Measurements from ENCODE around the gene B3GNT8.
"Not testable (repeated sequence)": the region's sequence is repeated elsewhere in the genome, so short reads cannot be mapped to it uniquely, and the experiment has no call there.

Gene B3GNT8

DNA sequence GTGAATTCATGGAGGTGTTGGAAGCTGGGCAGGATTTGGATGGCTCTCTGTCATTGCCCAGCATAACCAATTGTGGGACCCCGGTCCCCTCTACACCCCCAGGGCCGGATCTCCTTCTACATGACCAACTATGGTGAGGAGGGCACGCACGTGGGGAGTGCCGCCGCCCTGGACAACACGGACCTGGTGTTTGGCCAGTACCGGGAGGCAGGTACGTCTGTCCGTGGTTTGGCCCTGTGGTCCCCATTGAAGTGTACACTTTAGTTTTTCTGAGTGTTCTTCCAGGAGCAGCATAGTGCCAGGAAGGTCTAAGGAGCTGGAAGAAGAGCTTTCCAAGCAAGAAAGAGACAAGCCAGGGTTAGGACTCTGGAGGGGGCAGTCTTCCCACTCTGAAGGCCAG lies 13.2 kb downstream of the B3GNT8 start:
- no peak for DNase-seq

DNA sequence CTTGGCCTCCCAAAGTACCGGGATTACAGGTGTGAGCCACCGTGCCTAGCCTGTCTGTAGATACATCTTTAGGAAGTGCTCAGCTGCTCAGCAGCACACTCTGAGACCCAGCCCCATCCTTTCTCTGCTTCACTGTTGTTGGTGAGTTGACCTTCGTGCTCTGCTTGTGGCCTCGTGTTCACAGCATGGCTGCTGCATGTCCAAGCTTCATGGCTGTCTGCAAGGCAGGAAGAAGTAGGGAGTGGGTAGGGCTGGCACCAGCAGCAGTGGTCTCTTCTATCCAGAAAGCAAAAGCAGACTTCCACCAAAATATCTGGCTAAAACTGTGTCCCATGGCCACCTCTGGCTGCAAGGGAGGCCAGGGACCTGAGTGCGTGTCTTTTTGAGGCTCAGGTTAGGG lies 14.2 kb downstream of the B3GNT8 start:
- no peak for DNase-seq

DNA sequence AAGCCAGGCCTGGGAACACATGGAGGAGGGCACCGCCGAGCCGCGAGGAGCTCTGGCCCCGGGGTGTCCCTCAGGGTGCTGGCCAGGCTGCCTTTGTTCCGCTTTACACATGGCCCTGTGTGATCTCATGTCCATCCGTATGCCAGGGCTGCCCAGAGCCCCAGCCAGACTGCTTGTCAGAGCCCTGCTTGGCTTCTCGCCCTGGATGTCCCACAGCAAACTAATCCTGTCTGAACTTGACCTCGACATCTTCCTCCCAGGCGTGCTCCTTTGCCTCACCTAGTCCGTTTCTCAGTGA lies 15.3 kb downstream of the B3GNT8 start:
- no peak for DNase-seq

DNA sequence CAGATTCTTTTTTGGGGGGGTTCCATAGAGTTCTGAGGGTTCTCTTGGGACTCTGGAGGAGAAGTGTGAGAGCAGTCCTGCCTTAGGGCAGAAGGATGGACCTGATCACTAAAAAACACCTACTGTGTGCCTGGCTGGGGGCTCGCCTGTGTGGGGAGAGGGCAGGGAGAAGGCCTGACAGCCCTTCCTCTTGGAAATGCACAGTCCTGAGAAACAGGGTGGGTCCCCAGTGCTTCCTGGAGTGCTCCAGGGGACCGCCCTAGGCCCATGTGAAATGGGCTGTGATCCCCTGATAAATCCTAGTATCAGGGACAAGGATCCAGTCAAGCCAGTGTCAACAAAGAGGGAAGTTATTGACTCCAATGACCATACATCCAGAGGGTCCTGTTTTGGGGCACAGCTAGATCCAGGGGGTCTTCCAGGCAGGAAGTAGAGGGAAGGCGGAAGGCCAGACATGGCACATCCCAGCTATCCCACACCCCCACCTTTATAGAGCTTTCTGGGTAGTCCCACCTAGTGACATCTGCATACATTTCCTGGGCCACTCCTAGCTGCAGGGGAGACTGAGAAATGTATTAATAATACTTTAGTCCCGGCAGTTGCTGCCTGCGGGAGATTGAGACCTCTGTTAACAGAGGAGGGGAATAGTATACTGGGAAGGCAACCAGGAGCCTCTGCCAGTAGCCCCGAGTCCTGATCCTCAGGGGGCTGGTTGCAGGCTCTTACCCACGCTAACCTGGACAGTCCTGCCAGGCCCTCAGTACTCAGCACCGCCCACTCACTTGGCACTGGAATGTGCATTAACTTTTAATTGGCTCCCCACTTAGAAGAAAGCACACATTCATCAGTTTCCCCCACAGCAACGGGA lies 15.8 kb downstream of the B3GNT8 start:
- no peak for DNase-seq

DNA sequence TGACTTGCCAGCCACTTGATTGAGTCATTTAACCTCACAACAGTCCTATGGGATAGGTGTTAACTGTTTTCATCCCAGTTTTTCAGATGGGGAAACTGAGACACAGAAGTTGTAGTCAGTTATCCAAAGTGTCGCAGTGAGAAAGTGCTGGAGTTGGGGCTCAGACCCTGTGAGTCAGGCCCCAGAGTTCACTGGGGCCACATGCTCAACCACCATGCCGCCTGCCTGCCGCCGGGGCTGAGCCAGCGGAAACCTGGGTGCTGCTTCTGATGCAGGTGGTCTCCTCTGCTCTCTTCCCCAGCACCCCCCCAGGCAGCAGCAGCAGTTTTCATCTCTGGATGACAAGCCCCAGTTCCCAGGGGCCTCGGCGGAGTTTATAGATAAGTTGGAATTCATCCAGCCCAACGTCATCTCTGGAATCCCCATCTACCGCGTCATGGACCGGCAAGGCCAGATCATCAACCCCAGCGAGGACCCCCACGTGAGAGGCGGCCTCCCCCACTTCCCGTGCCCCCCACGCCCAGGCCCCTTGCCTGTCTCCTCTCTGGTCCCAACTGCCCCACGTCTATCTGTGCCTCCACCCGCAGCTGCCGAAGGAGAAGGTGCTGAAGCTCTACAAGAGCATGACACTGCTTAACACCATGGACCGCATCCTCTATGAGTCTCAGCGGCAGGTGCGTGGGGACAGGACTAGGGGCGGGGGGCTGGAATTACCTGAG lies 16.7 kb downstream of the B3GNT8 start:
- no peak for DNase-seq

DNA sequence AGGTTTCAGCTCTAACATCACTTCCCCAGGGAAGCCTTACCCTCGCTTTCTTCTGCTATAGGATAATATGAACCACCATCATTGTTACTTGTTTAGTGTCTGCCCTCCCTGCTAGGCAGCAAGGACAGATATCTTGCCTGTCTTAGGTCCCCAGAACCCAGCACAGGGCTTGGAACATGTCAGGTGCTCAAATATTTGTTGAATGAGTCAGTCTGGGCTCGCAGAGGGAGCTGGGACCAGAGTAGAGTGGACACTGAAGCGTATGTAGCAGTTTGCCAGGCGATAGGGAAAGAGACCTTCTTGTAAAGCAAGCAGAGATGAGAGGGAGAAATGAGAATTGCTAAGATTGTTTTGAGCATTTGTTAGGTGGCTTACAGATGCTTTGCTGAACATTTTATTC lies 17.9 kb downstream of the B3GNT8 start:
- no peak for DNase-seq

DNA sequence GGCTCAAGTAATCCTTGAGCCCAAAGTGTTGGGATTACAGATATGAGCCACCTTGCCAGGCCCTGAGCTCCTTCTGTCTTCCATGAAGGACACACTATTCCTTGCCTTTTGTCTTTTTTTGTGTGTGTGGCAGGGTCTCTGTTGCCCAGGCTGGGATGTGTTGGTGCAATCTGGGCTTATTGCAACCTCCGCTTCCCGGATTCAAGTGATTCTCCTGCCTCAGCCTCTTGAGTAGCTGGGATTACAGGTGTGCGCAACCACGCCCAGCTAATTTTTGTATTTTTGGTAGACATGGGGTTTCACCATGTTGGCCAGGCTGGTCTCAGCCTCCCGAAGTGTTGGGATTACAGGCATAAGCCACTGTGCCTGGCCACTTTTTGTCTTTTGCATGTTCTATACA lies 18.3 kb downstream of the B3GNT8 start:
- not testable (repeated sequence) for DNase-seq

DNA sequence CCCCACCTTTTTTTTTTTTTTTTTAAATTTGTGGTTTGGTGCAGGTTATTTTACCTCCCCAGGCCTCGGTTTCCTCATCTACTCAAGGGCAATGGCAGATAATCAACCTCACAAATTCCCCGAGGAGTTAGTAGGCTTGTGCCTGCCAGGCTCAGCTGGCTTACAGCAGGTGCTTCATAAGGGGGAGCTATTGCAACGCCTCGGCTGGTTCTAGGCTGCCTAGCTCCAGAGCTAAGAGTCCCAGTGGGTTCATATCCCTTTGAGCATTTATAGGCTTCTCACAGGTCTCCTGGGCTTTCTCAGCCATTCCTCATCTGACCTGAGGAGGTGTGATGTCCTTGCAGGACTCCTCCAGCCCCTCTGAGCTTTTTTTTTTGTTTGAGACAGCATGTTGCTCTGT lies 18.9 kb downstream of the B3GNT8 start:
- no peak for DNase-seq

DNA sequence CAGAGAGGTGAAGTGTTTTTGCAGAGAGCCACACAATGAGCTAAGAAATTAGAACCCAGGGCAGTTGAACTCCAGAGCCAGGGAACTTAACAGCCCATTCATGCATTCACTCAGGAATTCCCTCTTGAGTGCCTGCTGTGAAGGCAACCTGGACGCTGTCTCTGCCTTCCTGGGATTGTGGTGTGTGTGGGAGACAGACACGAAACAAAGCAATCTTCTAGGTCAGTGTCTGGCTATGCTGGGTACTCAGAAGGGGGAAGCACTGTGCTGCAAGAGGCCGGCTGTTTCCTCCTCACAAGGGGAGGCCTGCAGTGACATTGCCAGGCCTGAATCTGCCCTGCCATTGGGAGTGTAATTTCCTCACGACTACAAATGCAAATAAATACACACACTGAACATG lies 19.9 kb downstream of the B3GNT8 start:
- no peak for DNase-seq

DNA sequence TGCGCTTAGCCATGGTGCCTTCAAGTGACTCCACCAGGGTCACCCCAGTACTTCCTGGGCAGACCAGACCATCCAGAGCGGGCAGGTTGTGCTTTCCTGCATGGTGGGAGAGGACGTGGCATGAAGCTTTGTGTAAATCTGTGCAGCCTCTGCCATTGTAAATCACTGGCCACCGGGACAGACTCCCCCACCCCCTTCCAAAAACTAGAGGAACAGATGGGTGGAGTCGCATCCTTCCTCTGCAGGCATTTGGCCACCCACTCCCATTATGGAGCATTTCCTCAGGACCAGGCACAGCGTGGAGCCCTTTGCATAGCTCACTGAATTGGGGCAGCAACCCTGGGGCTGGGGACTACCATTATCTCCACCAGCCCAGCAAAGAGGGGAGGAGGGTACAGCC lies 21.4 kb downstream of the B3GNT8 start:
- DNase-seq, result no peak

DNA sequence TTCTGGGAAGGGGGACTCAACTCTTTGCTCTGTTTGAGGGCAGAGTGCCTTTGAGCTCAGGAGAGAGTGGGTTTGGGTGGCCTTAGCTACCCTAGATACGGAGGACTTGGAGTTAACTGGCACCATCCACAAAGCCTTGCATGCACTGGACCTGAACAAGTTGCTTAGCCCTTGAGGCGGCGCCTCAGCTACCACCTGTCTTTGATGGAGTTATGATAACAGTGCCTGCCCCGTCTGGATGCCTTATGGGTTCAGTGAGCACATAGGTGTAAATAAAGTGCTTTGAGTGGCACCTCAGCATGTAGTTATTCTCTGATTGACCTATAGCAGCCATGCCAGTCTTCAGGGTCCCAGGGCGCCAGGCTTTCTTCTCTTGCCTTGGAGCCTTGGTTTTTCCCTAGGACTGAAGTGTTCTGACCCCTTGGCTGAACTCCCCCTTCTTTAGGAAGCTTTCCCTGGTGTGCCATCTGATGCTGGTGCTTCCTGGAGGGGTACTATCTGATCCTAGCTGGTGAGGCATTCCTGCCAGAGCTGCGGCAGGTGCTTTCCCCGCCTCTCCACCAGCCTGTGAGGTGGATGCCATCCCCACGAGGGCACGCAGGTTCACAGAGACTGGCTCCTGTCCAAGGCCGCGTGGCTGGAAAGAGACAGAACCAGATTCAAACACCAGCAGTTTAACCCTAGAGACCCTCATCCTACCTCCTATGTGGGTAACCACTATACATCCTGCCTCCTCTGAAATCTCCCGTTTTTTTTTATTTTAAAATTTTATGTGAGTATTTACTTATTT lies 23.8 kb downstream of the B3GNT8 start:
- no peak for DNase-seq

DNA sequence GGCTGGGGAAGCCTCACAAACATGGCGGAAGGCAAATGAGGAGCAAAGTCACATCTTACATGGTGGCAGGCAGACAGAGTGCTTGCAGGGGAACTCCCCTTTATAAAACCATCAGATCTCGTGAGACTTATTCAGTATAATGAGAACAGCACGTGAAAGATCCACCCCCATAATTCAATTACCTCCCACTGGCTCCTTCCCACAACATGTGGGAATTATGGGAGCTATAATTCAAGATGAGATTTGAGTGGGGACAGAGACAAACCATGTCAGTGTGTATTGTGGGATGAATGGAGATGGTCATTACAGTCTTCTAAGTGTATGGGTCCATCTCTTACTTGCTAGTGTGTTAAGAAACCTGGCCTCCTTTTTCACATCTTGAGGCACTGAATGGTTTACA lies 25.2 kb downstream of the B3GNT8 start:
- no peak for DNase-seq

DNA sequence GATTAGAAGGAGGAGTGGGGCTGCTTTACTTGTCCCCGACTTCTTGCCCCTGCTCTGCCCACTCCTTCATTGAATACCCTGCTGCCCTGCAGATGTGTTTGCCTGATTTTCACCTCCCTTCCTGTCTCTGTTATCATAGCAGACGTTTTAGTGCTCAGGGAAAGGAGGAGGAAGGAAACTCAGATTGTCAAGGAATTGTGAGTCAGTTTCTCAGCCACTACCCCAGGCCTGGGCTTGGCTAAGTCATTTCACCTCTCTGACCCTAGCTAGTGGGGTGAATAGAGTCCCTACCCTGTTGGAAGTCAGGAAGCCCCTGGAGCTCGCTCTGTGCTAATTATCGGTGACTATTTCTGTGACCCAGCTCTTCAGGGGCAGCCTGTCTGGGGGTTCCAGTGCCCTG lies 25.7 kb downstream of the B3GNT8 start:
- no peak for DNase-seq

DNA sequence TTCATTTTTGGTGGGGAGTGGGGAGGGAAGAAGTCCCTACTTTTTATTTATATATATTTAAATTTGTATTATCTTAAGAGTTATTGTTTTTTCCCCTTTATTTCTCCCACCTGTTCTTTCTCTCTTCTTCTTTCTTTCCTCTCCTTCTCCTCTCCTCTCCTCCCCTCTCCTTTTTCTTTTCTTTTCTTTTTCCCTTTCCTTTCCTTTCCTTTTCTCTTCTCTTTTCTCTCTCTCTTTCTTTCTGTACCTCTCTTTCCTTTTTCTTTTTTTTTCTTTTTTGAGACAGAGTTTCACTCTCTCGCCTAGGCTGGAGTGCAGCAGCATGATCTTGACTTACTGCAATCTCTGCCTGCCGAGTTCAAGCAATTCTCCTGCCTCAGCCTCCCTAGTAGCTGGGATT lies 27.6 kb downstream of the B3GNT8 start:
- DNase-seq, result no peak

DNA sequence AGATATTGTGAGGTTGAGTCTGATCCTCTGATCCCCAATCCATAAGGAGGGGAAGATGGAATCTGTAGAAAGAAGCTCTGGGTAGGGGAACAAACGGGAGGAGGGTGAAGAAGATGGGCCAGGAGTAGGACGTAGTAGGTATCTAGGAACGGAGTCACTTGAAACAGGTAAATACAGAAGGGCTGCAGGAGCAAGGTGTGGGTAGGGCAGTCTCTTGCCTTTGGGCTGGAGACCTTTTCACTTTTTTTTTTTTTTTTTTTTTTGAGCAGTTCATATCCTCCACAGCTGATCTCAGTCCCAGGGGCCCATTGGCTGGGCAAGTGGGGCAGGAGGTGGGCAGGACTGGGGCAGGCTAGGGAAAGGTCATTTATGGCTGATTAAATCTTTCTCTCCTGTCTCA lies 28.1 kb downstream of the B3GNT8 start:
- no peak for DNase-seq

DNA sequence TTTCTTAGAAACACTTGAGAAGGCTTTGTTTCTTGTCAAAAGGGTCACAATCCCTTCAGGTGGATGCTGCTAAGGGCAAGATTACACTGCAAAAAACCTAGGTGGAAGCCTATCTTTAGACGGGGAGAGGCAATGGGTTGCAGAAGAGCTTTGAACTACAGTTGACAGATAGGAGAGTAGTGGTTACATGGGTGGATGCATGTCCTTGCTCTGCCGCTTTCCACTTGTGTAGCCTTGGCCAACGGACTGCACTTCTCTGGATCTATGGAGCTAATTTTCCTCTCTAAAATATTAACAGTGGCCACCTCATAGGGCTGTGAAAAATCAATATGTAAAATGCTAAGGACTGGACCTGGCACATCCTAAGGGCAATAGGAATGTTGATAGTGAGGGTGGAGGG lies 28.6 kb downstream of the B3GNT8 start:
- DNase-seq, result no peak

DNA sequence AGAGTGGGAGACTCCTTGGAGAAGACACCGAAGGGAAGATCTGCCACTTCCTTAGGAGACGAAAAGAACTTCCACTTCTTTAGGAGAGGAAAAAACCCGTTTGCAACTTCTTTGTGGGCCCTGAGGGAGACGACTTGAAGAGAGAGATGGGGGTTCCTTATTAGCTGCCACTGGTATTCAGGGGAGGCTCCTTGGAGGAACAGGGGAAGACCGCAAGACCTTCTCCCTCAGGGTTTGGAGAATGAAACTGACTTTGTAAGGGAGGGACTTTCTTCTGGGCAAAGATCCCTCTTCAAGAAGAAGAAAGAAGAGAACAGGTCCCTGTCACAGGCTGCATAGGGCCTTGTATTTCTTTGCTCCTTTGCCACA lies 29.1 kb downstream of the B3GNT8 start:
- no peak for DNase-seq

DNA sequence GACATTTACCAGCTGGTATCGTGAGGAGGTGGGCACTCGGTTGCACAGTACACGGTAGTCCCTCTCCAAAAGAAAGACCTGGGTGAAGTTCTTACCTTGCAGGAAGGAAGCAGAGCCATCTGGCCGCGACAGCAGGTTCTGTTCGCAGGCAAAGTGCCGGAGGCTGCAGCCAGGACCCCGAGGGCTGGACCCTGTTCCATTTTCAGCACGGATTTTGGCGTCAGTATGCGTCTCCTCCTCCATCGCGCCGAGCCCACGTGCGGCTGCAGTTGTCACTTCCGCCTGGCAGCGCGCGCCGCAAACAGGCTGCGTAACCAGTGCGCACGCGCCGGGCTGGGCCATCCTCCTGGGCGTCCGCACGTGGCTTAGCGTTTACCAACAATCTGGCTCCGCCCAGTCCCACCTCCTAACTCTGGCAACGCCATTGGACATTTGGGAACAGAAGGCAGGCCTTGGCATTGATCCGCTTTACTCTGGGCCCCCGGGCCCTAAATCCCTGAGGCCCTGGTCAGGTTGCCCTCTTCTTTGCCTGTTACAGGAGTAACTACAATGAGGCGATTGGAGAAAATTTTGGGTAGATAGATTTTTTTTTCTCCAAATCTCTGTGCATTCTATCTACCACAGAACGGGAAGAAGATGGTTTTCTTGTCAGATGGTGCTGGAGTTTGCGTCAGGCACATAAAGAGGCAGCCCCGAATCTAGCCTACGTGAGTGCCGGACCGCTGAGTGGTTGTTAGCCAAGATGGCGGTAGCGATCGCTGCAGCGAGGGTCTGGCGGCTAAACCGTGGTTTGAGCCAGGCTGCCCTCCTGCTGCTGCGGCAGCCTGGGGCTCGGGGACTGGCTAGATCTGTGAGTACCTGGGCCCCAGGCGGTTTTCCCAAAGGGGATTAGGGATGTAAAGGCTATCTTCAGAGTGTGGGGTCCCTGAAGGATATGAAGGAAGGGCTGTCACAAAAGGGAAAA lies 29.8 kb downstream of the B3GNT8 start, which contains the start of the genes BCKDHA and EXOSC5:
BCKDHA (plus strand) TSS at position 733 of the 964 bp plus-strand sequence; CDS start at position 743, 10 bp downstream.
EXOSC5 (minus strand) TSS at position 274 of the 964 bp plus-strand sequence; CDS start at position 243, 31 bp downstream.
- peak; percentile 92 to 99 (median 99) for DNase-seq

DNA sequence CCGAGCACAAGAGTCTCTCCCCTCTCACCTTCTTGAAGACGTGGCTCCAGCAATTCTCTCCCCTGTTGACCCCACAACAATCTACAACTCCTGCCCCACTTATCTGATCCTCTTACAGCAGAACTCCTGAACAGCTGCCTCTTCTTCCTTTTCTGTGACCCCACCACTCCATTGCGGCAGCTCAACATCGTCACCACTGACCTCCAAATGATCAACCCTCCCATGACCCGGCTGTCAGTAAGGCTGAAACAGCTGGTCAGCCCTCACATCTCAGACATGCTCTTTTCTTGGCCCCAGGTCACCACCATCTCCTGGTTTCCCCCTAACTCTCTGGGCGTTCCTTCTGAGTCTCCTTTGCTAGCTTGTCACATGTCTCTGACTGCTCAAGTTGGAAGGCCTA lies 31.8 kb downstream of the B3GNT8 start:
- no peak for DNase-seq

DNA sequence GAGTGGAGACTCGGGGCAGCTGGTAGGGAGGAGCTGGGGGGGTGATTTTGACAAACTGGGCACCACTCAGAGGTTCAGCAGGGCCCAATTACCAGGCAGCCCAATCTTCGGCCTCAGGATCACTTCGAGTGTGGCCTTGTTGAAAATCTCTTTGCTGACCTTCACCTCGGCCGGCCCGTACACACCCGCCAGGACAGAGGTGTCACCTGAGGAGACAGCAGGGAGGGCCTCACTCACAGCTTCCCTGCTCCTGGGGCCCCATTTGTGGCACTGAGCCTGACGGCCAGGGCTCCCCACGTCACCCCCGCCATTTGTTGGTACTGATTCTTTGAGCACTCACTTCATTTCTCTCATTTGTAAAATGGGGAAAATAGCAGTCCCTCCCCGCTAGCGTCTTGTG lies 34.4 kb downstream of the B3GNT8 start:
- DNase-seq, result no peak

DNA sequence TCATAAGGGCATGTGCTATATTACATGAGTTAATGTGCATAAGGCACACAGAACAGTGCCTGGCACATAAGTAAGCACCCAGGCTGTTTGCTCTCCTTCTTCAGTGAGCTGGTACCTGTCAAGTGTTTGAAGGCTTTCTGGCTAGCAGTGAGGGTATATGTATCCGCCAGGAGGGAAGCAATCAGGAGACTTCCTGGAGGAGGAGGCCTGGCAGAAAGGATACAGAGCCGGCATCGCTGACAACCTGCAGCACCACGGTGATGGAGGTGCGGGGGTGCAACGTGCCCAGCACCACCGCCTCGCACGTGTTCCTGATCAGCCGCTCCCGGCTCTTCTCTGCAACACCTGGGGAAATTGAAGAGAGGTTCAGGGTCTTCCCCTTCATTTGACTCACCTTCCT lies 35.6 kb downstream of the B3GNT8 start:
- DNase-seq, result no peak

DNA sequence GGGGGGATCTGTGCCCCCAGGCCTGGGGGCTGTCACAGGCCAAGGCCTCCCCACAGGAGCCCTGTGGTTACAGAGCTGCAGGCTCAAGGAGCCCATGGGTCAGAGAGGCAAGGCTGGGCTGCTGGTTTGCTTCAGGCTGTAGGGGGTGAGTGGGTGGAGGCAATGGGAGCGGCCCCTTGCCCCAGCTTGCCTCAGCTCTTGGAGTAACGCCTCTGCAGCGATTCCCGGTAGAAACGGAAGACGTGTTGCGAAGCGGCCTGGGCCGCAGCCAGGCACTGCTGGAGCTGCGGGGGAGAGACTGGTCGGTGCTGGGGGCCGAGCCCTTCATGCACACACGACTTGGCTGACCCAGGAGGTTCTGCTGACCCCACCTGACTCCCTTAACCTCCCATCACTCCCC lies 40.7 kb downstream of the B3GNT8 start:
- no peak for DNase-seq
